ENCODE results near the gene RRP12.

DNA sequence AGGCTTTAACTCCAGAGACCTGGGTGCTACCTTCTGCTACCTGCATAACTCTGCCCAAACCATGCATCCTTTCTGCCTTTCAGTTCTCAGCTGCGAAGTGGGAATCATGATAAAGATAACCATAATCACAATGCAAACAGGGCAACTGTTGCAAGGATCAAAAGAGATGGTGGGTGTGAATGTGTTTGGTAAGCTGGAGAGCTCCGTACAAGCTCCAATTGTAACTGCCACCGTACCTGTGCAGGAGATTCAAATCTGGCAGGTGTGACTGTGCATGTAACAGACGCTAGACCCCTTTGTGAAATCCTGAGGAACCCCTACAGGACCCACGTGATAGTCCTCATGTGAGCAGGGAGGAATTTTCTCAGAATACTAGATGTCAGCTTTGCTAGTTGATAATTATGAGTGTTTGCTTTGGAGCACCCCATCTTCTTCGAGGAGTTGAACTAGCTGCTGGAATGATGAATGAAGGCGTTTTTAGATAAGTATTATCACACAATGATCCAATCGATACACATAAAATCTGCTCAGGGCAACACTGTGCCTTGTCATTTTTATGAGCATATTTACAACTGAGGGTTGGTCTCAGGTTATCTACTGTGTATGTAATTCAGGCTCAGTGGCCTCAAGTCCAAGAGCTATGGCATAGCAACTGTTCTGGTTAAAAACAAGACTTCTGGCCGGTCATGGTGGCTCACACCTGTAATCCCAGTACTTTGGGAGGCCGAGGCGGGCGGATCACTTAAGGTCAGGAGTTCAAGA, 51.2 kb downstream of the RRP12 start:
- TF ChIP-seq CTCF (IDR thresholded peaks at IDR 0.05) (no peak), EZH2phosphoT487 (IDR thresholded peaks at IDR 0.05) (no peak), EZH2 (IDR thresholded peaks at IDR 0.05) (no peak)

All from neural progenitor cell (in vitro differentiated cells).